K562 (cell line): ENCODE measurements around the gene UGT2B17.
"Not testable (repeated sequence)": the region's sequence is repeated elsewhere in the genome, so short reads cannot be mapped to it uniquely, and the experiment has no call there.

Experiments
- CCNT2 ChIP-seq: IDR thresholded peaks from 2 replicates; pipeline ENCODE4 v1.6.1; 2011; ENCODE audit warnings: borderline replicate concordance, low read depth, mild to moderate bottlenecking, moderate library complexity, mixed read lengths, low read length; ENCODE audit not compliant: insufficient read length; ENCODE audit errors: extremely low read depth
- CREB1 ChIP-seq, 2 experiments: sonication (generic) in 1 of 2; formaldehyde crosslinking in 1 of 2; IDR thresholded peaks; 2 replicates each; pipeline versions ENCODE4 v1.6.1 to v1.8.0; 2012 to 2022; ENCODE audit warnings: inconsistent platforms in 1 of 2, mild to moderate bottlenecking in 1 of 2, missing genetic modification reagents in 1 of 2, moderate library complexity in 1 of 2
- EZH2 ChIP-seq: IDR thresholded peaks from 2 replicates; pipeline ENCODE4 v1.6.1; 2012; ENCODE audit warnings: low read depth, mild to moderate bottlenecking, inconsistent platforms, low read length, borderline replicate concordance
- JUND ChIP-seq, 2 experiments: IDR thresholded peaks; 2 replicates in 1 of 2; 3 replicates in 1 of 2; pipeline ENCODE4 v1.6.1; 2011; ENCODE audit warnings: borderline replicate concordance in 2 of 2, low read depth in 2 of 2, low read length in 2 of 2, improper control_type of control experiment in 1 of 2, missing biosample characterization in 1 of 2, missing genetic modification characterization in 1 of 2, missing genetic modification reagents in 1 of 2
- MEF2A ChIP-seq: IDR thresholded peaks from 2 replicates; pipeline ENCODE4 v1.6.1; 2011; ENCODE audit warnings: low read depth, mild to moderate bottlenecking, low read length, moderate library complexity; ENCODE audit not compliant: control insufficient read depth
- MXD1 ChIP-seq: fragments of 250-450 bp; sonication (Bioruptor Pico); IDR thresholded peaks from 2 replicates; pipeline ENCODE4 v1.8.0; 2021; ENCODE audit warnings: borderline replicate concordance, mild to moderate bottlenecking, moderate library complexity; ENCODE audit not compliant: poor library complexity, severe bottlenecking
- ZNF780A ChIP-seq: fragments of 250-450 bp; sonication (Bioruptor Pico); IDR thresholded peaks from 2 replicates; pipeline ENCODE4 v1.5.0; 2021; ENCODE audit warnings: mild to moderate bottlenecking
- TF ChIP-seq, protein P1 (sequence below): fragments of 200-800 bp; sonication (Bioruptor generic); IDR thresholded peaks from 2 replicates; pipeline ENCODE4 v1.6.1; 2017; ENCODE audit warnings: missing genetic modification characterization, missing compliant biosample characterization
- TF ChIP-seq, protein P2 (sequence below), 3 experiments: IDR thresholded peaks in 2 of 3; conservative IDR thresholded peaks in 1 of 3; 2 replicates each; pipeline ENCODE4 v1.5.1; 2011 to 2012; ENCODE audit warnings: low read length in 3 of 3, mild to moderate bottlenecking in 3 of 3, control low read depth in 2 of 3, improper control_type of control experiment in 1 of 3, inconsistent platforms in 1 of 3, low read depth in 1 of 3, mixed read lengths in 1 of 3, moderate library complexity in 1 of 3; ENCODE audit not compliant: insufficient read depth in 2 of 3
- TF ChIP-seq, protein P3 (sequence below): fragments of 250-450 bp; sonication (Bioruptor Pico); IDR thresholded peaks from 2 replicates; pipeline ENCODE4 v1.5.0; 2021; ENCODE audit warnings: mild to moderate bottlenecking, borderline replicate concordance
- TF ChIP-seq, protein P4 (sequence below), 2 experiments: fragments of 450-650 bp in 1 of 2; sonication (generic) in 1 of 2; formaldehyde crosslinking in 1 of 2; IDR thresholded peaks in 1 of 2; conservative IDR thresholded peaks in 1 of 2; 2 replicates each; pipeline versions ENCODE4 v1.6.1 to v1.8.1; 2016 to 2023; ENCODE audit warnings: mild to moderate bottlenecking in 2 of 2, moderate library complexity in 2 of 2, inconsistent platforms in 1 of 2, missing genetic modification reagents in 1 of 2

DNA sequence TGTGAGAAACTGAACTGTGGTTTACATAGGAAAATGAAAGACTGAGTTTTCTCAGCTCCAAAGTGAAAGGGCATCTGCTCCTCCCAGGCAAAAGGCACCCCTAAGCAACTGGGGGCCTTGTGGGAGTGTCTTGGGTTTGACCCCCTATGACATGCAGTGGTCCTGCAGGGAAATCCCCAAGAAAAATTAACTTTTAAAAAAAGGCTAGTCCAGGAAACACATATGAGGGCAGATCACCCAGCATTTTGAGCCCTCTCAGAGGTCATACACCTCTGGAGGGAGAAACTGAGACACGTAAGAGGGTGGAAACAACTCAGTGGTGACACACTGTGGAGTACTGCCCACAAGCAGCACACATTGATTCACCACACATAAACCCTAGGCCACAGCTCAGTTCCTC, 22.3 kb downstream of the UGT2B17 start:
- TF ChIP-seq, protein P1, sequence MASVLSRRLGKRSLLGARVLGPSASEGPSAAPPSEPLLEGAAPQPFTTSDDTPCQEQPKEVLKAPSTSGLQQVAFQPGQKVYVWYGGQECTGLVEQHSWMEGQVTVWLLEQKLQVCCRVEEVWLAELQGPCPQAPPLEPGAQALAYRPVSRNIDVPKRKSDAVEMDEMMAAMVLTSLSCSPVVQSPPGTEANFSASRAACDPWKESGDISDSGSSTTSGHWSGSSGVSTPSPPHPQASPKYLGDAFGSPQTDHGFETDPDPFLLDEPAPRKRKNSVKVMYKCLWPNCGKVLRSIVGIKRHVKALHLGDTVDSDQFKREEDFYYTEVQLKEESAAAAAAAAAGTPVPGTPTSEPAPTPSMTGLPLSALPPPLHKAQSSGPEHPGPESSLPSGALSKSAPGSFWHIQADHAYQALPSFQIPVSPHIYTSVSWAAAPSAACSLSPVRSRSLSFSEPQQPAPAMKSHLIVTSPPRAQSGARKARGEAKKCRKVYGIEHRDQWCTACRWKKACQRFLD (CRISPR knock-in tag): not testable (repeated sequence)
- TF ChIP-seq, protein P2, sequence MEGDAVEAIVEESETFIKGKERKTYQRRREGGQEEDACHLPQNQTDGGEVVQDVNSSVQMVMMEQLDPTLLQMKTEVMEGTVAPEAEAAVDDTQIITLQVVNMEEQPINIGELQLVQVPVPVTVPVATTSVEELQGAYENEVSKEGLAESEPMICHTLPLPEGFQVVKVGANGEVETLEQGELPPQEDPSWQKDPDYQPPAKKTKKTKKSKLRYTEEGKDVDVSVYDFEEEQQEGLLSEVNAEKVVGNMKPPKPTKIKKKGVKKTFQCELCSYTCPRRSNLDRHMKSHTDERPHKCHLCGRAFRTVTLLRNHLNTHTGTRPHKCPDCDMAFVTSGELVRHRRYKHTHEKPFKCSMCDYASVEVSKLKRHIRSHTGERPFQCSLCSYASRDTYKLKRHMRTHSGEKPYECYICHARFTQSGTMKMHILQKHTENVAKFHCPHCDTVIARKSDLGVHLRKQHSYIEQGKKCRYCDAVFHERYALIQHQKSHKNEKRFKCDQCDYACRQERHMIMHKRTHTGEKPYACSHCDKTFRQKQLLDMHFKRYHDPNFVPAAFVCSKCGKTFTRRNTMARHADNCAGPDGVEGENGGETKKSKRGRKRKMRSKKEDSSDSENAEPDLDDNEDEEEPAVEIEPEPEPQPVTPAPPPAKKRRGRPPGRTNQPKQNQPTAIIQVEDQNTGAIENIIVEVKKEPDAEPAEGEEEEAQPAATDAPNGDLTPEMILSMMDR (IDR thresholded peaks at IDR 0.05 in 2 of 3, conservative IDR thresholded peaks at IDR 0.05 in 1 of 3; ENCODE audit: insufficient read depth in 2 of 3, low read depth in 1 of 3, low read length in 3 of 3): not testable (repeated sequence)
- TF ChIP-seq EZH2; MEF2A; CCNT2; JUND (IDR thresholded peaks at IDR 0.05; ENCODE audit: borderline replicate concordance, low read depth, low read length); JUND (tag; IDR thresholded peaks at IDR 0.05; ENCODE audit: borderline replicate concordance, low read depth, low read length); MXD1 (CRISPR knock-in tag); CREB1 (IDR thresholded peaks at IDR 0.05); CREB1 (CRISPR knock-in tag; IDR thresholded peaks at IDR 0.05); ZNF780A (CRISPR knock-in tag): not testable (repeated sequence)
- TF ChIP-seq, protein P3, sequence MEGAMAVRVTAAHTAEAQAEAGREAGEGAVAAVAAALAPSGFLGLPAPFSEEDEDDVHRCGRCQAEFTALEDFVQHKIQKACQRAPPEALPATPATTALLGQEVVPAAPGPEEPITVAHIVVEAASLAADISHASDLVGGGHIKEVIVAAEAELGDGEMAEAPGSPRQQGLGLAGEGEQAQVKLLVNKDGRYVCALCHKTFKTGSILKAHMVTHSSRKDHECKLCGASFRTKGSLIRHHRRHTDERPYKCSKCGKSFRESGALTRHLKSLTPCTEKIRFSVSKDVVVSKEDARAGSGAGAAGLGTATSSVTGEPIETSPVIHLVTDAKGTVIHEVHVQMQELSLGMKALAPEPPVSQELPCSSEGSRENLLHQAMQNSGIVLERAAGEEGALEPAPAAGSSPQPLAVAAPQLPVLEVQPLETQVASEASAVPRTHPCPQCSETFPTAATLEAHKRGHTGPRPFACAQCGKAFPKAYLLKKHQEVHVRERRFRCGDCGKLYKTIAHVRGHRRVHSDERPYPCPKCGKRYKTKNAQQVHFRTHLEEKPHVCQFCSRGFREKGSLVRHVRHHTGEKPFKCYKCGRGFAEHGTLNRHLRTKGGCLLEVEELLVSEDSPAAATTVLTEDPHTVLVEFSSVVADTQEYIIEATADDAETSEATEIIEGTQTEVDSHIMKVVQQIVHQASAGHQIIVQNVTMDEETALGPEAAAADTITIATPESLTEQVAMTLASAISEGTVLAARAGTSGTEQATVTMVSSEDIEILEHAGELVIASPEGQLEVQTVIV: not testable (repeated sequence)
- TF ChIP-seq, protein P4, sequence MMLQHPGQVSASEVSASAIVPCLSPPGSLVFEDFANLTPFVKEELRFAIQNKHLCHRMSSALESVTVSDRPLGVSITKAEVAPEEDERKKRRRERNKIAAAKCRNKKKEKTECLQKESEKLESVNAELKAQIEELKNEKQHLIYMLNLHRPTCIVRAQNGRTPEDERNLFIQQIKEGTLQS (IDR thresholded peaks at IDR 0.05): not testable (repeated sequence)
- TF ChIP-seq, protein P4 (CRISPR knock-in tag; conservative IDR thresholded peaks at IDR 0.05): not testable (repeated sequence)
